HG03039 (cell line): Measurements from ENCODE around the gene CC2D1A.
A peak's percentile ranks its signal among the peaks of the same experiment; 100 is the strongest.

ENCODE experiments used
- ATAC-seq: cut with Tn5 transposase; IDR thresholded peaks from one replicate; pipeline ENCODE4 v1.9.1; 2021; ENCODE audit warnings: mild to moderate bottlenecking, moderate library complexity; ENCODE audit not compliant: unreplicated experiment

Gene CC2D1A

DNA sequence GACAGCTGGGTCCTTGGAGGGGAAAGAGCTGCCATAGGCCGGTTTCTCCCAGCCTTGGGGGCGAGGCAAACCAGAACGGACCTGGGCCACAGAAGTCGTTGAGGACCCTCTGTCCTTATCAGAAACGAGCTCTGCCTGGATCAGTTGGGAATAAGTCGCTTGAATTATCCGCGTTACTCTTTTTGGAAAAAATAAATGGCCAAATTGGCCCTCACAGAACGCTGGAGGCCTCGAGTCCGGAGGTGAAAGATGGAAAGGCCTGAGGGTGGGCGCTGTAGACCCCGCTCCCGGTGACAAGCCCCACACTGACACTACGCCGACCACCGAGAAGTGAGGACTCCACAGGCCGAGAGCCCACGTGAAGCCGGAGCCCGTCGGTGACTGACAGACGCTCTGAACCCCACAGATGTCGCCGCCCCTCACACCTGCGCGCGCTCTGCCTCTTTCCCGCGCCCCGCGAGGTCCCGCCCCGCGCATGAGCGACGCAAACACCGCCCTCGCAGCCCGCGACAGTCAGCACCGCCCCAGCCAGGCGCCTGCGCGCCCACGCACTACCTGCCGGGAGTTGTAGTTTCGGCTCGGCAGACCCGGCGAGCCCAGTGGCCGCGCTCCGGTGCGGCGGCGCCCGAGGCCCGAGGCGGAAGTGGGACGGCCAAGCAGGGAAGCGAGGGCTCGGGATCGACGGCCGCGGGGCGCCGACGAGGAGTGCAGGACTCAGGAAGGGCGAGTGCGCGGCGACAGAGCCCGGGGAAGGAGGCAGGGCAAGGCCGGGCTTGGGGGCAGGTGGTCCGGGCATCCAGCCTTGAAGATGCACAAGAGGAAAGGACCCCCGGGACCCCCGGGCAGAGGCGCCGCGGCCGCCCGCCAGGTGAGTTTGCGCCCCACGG lies at the start of gene CC2D1A, which contains the start of gene BRME1:
Gene CC2D1A (plus strand): TSS at position 568 of the 887 bp plus-strand sequence. CDS start 241 bp downstream, at position 809.
Gene BRME1 (minus strand): TSS at position 484 of the 887 bp plus-strand sequence. CDS start 1,225 bp downstream, outside the sequence.
- peak; percentile 81 for ATAC-seq

DNA sequence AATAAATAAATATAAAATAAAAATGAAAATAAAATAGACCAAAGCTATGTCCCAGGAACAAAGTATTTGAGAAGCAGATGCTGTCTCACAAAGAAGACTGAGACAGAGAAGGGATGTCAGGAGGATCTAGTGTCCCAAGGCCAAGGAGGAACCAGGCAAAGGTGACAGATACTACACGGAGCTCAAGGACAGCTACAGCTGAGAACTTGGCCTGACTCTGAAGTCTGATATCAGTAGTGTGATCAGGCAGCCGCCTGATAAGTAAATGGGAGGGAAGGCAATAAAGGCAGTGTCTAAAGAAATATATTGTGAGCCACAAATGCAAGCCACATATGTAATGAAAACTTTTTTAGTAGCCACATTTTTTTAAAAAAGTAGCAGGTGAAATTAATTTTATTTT lies 49.5 kb upstream of the CC2D1A start:
- no peak for ATAC-seq

DNA sequence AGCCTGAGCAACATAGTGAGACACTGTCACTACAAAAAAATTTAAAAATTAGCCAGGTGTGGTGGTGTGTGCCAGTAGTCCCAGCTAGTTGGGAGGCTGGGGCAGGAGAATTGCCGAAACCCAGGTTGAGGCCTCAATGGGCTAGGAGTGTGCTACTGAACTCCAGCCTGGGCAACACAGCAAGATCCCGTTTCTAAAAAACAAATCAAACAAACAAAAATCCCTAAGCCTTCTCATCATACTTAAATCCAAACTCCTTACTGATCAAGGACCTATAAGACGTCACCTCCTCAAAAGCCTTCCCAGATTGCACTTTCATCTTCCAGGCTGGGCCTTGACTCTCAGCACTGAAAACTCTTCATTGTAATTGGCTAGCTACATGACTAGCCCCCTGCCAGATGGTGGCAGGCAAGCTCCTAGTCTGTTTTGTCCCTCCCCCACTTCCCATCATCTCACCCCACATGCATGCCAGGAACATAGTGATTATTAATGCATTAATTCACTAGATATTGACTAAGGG lies 46.6 kb upstream of the CC2D1A start:
- ATAC-seq: no peak

DNA sequence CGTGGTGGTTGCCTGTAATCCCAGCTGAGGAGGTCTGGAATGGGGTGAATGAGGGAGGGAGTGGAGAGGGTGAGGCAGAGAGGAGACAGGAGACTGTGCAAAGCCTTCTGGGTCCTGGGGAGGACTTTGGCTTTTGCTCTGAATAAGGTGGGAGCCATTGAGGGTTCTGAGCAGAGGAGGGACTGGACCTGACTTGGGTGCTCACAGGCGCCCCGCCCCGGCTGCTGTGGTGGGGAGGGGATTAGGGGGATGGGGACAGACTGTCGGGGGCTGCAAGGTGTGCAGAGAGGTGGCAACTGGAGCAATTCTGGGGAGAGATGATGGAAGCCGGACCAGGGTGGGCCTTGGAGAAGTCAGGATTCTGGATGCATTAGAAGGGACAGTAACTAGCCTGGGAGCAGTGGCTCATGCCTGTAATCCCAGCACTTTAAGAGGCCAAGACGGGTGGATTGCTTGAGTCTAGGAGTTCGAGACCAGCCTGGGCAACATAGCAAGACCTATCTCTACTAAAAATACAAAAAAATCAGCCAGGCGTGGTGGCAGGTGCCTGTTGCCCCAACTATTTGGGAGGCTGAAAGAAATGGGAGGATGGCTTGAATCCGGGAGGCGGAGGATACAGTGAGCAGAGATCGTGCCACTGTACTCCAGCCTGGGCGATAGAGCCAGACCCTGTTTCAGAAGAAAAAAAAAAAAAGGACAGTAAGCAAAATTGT lies 45.2 kb upstream of the CC2D1A start:
- no peak for ATAC-seq

DNA sequence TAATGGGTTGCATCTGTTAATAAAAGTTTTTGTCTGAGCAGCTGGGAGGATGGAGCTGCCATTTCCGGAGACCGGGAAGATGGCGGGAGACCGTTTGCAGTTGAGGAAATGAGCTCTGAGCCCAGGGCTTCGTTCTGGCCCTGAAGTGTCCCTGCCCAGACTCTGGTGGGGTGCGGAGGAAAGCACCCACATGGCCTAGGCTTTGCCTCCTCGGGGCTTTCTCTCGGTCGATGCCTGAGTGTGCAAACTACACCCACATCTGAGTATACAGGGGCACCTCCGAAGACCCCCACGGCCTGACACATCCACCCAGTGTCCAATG lies 44.6 kb upstream of the CC2D1A start:
- peak; percentile 12 for ATAC-seq

DNA sequence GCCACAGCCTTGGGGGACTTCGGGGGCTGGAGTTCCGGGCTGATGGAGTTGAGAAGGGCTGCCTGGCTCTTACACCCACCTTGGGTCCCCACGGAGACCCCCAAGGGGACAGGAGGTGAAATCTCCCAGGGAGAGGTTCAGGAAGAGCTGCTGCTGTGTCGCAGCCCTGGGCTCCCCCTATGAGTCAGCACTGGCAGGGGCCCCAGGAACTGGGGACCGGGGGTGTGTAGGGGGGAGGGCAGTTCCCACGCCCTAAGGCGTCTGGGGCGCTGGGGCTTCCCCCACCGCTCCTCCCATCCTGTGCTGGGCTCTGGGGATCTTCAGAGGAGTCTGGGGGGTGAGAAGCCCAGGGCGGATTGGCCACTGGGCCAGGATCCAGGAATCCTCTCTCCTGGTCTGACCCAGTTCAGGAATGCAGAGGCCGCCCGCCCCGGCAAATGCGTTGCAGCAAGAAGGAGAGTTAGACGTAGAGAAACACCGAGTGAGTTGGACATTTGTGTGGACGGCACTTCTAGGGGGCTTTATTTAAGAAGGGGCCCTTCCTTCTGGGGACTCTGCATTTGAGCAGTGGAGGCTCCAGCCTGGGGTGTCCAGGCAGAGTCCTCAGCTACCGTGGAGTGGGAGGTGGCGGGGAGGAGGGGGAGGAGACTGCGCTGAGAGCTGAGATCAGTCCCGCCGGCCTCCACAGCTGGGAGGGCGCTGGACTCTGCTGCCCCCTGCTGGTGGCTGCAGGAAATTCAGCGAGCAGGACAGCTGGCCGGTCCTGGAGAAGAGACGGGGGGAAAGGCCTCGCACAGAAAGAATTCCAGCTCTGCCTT lies 44.1 kb upstream of the CC2D1A start:
- peak; percentile 72 for ATAC-seq

DNA sequence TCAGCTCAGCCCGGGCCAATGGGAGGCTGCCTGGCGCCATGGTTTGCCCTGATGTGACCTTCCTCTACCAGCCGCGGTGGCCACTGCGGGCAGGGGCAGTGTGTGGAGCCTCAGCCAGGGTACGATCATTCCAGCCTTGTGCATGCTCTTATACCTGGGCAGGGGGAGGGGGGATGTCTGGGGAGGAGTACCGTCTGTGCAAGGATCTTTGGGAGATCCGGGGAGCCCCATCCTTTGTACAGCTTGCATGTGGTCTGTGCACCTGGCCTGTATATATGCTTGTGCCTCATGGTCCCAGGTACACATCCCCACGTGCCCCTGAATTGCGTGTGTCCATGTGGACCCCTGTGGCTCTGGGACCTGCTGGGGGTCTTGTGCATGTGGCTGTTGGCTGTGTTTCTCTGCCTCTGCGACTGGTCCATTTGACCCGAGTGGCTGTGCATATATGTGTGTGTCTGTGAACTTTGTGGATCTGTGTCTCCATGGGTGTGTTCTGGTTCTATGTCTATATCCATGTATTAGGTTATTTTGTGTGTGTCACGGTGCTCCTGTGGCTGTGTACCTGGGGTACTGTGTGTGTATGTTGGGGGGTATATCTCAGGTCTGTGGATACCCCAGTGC lies 41.8 kb upstream of the CC2D1A start:
- ATAC-seq: no peak

DNA sequence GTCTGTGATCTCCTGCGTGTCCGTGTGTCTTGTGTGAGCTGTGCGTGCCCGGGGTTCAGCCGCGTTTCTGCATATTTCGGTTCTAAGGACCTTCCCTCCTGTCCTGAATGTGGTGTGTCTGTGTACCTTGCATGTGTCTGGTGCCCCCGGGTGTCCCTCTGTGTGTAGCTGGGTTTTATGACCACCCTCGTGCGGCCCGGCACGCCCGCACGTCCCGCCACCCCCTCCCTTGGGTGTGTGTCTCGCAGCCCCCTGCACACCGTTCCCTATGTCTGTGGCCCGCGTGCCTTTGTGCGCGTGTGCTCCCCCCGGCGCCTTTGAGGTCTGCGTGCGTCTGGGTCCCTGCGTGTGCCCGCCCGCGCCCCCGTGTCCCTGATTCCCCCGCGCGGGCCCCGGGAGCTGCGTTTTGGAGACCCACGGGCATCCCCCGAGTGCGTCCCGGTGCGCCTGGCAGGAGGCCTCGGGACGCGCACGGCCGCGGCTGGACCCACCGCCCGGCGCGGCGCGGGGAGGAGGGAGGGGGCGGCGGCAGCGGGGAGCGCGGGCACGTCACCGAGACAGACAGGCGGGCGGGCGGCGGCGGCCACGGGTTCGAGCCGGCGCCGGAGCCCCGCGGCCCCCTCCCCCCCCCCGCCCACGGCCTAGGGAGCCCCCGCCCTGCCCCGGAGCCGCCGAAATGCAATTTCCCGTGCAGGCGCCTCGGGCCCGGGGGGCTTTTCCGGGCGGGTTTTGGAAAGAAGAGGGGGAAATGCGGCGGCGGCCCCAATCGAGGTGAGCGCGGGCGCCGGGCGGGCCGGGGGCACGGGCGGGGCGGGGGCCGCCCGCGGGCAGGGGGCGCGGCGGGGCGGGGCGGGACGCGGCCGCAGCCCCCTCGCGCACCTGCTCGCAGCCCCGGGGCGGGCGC lies 41.1 kb upstream of the CC2D1A start:
- no peak for ATAC-seq

DNA sequence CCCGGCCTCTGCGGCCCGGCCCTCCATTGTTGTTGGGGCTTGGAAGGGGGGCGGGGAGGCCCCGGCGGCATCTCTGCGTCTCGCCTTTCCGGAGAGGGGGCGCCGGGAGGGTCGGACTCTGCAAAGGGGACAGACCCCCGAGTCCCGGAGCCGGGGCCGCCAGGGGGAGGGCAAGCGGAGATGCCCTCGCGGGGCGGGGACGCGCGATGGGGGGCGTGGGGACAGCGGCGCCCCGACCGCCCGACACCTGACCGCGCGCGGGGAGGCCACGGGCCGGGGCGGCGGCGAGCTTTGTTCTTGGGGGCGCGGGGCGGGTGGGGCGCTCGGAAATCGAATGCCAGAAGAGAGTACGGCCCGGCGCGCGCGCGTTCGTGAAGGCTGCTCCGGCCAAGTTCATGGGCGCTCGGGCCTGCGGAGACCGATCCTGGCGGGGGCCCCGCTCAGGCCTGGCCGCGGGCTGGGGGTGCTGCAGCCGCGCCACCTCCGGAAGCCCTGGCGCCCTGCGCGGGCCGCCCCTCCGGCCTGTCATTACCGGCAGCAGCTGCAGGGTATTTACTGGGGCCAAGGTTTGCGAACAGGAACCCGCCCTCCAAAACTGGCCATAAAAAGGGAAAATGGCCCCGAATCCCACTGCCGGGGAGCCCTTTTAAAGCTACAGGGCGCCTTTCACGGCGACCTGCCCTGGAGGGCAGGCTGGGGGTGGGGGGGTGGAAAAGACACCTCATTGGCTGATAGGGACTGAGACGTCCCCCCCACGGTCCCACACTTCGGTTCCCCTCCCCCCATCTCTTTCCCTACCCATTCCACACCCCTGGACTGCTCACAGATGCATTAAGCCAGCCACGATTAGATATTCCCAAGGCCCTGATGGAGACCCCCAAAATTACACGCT lies 40.2 kb upstream of the CC2D1A start:
- ATAC-seq: no peak

DNA sequence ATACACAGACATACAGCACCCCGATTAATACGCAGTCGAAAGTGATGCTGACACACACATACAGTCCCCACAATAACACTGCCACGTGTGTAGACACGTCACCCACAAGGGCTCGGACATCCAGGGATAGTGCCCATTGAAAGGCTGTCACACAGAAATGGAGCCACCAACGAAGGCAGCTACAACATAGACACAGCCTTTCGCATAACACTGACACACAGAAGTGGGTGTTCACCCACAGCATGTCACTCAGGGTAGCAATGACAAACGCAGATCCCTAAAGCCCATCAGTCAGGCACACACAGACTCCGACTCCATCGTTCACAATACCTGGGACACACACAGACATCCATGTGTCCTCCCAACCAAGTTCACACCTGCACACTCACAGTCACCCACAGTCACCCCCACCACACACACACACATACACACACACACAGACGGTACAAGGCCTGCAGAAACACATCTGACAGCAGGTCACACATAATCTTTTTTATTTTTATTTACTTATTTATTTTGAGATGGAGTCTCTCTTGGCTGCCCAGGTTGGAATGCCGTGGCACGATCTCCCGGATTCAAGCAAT lies 39.4 kb upstream of the CC2D1A start:
- no peak for ATAC-seq

DNA sequence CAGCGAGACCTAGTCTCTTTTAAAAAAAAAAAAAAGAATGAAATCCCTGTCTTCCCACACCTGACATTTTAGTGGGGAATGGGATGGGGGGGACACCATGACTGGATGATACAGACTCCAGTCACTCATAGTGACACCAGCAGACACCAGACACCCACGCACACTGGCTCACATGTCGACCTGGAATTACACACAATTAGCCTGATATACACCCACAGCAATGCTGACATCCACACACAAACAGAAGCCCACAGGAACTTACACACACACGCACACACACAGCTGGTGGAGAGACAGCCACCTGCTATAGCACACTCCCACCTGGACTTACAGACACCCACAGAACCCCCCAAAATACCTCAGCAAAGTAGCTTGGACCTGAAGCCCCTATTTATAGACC lies 37.3 kb upstream of the CC2D1A start:
- ATAC-seq: no peak

DNA sequence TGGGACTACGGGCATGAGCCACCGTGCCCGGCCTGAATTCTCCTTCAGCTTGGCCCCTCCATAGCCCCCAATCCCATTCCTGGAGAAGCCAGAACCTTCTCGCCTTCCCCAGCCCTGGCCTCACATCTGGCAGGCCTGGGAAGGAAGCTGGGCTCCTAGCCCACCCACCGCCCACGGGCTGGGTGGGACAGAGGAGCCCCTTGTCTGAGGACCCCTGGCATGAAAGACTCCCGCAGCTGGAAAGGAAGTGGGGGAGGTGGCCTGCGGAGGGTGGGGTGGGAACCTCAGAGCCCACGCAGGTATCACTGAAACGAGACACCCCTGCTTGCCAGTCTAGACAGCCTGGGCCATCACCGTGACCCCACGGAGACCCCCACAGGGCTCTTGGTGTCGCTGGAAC lies 36.7 kb upstream of the CC2D1A start:
- no peak for ATAC-seq

DNA sequence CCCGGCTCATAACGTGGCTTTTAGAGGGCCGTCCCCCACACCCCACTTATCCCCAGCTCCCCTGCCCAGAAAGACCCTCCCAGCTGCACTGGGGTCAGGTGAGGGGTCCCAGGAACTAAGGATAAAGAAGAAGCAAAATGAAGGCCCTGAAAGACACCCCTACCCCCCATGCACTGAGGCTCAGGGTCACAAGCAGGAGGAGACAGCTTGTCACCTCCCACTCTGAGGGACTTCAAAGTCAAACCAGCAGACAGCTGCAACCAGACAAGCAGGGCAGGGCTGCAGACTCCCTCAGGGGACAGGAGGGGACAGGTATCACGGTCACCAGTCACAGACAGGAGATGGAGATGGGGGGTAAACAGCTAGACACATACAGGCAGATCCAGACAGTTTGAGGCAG lies 35.1 kb upstream of the CC2D1A start:
- ATAC-seq: no peak

DNA sequence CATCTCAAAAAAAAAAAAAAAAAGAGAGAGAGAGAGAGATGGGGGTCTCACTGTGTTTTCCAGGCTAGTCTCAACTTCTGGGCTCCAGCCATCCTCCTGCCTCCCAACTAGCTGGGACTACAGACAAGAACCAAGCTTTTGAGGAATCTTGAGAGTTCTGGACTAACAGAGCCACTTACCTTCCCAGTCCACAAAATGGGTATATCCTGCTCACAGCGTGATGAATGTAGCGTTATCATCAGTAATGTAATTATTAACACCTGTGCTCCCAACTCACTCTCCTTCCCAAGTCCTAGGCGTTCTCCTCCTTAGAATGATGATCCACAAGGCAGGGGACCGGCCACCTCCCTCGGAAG lies 33.7 kb upstream of the CC2D1A start:
- ATAC-seq: no peak

DNA sequence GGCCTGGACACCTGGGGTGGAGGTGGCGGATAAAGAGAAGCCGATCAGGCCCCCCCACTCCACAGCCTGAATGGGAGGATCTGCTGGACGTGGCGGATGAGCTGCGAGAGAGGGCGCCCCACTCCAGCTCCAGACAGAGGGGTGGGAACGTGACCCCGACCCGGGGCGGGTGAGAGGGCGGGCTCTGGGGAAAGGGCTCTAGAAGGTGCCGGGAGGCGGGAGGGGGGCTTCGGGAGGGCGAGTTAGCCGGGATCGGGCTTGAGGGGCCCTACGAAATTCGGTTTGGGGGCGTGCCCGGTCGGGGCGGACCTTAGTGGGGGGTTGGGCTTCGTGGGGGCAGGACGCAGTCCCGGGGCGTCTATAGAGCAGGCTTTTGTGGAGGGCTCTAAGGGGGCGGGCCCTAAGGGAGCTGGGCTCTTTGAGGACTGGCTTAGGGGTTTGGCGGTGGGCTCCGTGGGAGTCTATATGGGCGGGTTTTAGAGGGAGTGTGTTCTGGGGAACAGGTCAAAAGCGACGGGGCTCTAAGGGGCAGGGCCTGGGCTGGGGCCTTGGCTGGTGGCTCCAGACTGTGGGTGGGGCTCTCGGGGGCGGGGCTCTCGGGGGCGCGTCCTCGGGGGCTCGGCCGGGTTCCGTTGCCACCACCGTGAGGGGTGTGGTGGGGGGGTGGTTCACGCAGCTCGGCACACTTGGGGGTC lies 33.2 kb upstream of the CC2D1A start:
- no peak for ATAC-seq

DNA sequence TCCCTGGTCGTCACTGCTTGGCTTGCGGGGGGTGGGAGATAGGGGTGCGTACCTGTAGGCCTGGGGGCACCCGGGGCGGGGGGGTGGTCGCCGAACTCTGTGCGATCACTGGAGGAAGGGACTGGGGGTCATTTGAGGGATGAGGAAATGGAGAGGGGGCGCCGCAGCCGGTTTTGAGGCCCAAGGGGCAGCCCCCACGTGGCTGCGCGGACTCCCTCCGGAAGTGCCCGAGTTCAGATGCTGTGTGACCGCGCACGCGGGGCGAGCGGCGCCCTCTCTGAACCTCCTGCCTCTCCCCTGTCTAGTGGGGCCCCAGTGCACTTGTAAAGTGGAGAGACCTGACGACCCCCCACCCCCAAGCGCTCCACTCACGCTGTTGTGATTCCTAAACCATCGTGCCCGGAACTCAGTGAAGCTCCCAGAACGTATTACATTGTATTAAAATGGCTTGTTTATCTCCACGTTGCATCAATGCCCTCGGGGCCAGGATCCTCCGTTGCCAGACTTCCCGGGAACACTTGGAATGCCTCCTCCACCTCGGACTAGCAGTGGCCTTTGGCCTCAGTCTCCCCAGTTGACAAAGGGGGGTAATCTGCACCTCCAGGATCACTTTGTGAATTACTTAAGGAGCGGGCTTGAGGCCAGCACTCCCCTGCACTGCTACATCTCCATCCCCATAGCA lies 32.0 kb upstream of the CC2D1A start:
- no peak for ATAC-seq

DNA sequence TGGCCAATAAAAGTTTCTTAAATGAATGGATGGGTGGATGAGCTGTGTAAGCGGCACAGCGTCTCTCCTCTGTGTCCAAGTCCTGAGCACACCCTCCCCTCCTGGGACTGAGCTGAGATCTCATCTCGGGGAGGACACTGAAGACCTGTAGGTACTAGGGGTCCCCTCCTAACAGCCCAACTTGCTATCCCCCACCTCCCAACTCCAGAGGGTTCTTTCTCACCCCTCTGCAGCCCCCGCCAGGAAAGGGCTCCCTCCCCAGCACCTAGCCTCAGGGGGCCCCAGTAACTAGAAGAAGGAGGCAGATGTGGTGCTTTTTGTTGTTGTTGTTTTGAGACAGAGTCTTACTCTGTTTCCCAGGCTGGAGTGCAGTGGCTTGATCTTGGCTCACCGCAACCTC lies 30.2 kb upstream of the CC2D1A start:
- ATAC-seq: no peak
